ENCODE results near the gene UBE2O.

The UBE2O gene

GRCh38 chr17:76468634-76469010 is 15.7 kb upstream of the UBE2O start:
- no peak for FAIRE-seq
- DNase-seq (ENCODE audit: insufficient read length, low spot score) = no peak

DNA sequence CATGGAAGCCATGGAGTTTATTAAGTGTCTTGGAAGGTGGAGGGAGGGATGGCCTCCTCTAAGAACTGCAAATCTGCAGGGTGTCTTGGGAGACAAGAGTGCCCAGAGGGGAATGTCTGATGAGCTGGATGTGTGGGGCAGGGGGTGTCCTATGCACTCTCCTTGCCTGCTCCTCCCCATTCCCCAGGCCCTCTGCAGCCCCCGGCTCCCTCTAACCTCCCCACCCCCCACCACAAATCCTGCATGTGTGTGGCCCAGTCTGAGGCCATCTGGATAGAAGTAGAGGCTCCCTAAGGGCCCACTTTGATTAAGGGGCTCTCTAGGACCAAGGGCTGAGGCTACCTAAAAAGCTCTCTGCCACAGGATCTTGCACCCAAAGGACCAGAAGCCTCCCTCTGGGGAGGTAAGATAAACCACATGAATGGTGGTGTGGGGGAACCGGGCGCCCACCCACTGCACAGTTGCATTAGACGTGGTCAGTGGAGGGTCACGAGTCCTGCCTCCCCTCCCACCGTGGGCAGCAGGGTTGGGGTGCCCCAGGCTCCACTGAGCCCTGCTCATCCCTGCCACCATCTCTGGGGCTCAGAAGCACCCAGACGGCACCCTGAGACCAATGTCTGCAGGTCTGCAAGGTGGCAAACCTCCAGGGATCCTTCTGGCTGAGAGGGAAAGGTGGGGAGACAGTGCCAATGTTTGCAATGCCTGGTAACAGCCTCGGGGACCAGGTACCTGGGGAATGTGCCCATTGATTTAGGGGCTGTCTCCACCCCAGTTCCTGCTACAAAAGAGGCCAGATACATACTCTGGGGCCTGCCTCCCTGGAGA is 15.1 kb upstream of the UBE2O start:
- no peak for DNase-seq (ENCODE audit: insufficient read length, low spot score)
- FAIRE-seq = no peak

DNA sequence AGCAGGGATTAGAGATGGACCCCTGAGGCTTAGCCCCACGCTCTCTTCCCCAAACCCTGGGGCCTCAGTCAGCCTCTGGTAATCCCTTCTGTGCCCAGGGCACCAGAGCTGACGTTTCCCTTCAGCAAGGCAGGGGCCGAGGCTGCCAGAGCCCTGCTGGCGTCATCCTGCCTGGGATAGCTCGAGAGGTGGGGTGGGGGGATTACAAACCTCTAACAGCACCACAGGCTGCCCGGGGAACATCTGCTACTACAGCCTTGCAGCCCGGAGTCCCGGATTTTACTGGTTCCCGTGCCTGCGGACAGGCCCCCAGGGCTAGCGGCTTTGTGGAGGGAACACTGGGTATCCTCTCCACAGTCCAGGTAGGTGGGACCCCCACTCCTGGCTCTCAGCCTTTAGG is 14.4 kb upstream of the UBE2O start, which contains the start of gene AANAT:
AANAT (plus strand) TSS at position 238 of the 400 bp plus-strand sequence. CDS start 1,144 bp downstream, outside the sequence.
- FAIRE-seq (no peak), DNase-seq (ENCODE audit: insufficient read length, low spot score) (no peak)

DNA sequence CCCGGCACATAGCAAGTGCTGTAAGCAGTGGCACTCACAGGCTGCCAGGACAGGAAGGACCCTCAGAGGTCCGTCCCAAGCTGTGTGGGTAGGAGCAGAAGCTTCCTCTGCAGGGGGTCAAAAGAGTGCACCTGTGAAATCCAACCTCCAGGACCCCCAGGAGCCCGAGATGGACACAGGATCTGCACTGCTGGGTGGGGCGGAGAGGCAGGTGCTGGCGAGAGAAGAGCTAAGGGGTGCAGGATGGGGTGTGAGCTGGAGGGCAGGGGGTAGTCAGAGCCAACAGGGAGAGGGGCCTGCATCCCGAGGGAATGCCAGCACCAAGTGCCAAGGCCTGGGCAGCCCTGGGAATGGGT is 13.8 kb upstream of the UBE2O start:
- no peak for FAIRE-seq
- DNase-seq (ENCODE audit: insufficient read length, low spot score) = no peak

- DNase-seq (ENCODE audit: insufficient read length, low spot score) (no peak), FAIRE-seq (no peak)
Measured at GRCh38 chr17:76462556-76463290, 9.8 kb upstream of the UBE2O start.

DNA sequence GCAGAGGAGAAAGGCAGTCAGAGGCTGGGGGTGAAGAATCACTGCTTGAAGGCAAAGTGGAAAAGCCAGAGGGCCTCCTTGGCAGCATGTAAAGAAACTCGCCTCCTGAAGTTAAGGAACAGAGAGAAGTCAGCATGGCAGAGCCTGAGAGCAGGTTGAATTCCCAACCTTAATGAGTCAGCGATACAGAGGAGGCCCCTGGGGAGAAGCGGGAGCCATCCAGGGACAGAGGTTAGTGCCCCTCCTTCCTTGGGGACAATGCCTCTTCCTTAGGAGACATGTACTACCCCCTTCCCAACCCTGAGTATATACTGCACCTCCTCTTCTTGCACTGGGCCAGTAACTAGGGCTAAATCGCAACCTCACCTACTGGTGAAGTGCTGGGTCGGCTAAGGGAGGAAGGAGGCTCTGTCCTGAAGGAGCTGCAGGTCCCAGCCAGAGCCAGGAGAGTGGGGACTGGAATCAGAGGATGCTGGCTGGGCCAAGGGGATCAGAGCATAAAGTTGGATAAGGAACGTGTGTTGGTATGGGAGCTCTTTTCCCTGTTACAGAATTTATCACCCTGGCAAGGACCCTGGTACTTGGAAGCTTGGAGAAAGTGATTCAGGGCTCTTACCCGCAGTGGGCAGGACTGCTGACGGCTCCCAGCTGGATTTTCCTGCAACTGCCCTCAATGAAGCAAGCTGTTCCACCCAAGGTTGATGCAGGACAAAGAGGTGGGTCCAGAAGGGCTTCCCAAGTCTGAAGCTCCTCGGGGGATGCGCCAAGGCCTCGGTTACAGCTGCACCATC is 9.0 kb upstream of the UBE2O start:
- FAIRE-seq (no peak), DNase-seq (ENCODE audit: insufficient read length, low spot score) (no peak)

GRCh38 chr17:76459674-76460073 is 6.7 kb upstream of the UBE2O start:
- DNase-seq (ENCODE audit: insufficient read length, low spot score) (no peak), FAIRE-seq (no peak)

DNA sequence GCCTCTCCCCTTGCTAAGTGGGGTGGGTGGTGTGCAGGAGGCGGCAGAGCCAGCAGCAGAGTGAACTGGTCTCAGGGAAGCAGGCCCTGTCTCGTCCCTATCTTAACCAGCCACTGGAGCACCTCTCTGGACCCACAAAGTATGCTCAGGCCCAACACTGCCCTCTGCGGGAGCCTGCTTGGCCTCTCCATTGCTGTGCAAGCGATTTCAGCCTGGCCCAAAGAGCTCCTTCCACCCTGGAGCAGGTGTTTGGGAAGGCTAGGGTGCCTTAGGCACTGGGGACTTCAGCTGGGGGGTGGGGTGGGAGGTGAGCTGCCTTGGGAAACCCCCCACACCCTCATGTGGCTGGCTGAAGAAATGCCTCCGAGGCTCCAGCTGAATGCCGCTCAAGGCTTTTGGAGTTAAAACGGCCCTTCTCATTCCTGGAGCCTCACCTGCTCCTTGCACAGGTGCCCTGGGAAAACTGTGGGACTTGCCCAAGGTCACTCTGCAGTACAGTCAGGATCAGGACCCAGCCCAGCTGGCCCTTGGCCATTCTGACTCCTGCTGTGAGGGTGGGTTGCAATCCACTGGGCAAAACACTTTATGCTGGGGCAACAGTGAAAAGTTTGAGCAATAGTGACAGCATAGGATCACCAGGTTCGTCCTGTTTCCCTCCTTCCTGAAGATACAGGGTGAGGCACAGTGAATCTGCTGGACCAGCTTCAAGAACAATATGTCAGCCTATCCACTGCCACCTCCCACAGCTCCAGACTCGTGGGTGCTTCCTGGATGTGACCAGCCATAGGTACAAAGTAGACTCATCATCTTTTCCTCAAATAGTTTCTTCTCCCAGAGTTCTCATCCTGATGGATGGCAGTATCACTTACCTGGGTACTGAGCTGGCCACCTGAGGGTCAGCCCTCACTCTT is 5.9 kb upstream of the UBE2O start:
- FAIRE-seq = no peak
- DNase-seq (ENCODE audit: insufficient read length, low spot score) = no peak

GRCh38 chr17:76453431-76453743 is 435 bp upstream of the UBE2O start:
- DNase-seq (ENCODE audit: insufficient read length, low spot score) (no peak), FAIRE-seq (no peak)

DNA sequence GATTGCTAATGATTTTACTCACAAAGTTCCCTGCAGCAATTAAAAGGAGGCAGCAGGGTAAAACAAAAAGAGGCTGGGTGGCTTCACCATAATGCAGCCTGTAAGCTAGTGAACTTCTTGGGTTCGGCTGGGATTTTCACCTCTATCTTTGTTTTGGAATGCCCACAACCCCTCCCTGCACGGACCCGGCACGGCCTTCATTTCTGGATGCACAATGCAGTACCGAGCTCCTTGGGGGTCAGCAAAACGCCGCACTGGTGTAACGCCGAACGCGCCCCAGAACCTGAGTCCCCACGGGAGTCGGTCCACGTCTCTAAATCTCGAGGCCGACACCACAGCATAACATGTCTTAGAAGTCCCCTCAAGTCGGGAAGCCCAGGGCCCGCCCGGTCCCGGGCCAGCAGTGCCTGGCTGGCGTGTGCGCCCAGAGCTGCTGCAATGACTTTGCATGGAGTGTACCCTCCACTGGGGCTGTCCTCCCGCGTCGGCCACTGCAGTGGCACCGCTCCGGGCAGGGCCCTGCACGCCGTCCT is 759 bp downstream of the UBE2O start:
- no peak for DNase-seq (ENCODE audit: insufficient read length, low spot score)
- FAIRE-seq = no peak

GRCh38 chr17:76451506-76451905 is 1.4 kb downstream of the UBE2O start:
- FAIRE-seq = no peak
- no peak for DNase-seq (ENCODE audit: insufficient read length, low spot score)

- DNase-seq (ENCODE audit: insufficient read length, low spot score) = no peak
- no peak for FAIRE-seq
Measured at GRCh38 chr17:76449126-76449525, 3.8 kb downstream of the UBE2O start.

DNA sequence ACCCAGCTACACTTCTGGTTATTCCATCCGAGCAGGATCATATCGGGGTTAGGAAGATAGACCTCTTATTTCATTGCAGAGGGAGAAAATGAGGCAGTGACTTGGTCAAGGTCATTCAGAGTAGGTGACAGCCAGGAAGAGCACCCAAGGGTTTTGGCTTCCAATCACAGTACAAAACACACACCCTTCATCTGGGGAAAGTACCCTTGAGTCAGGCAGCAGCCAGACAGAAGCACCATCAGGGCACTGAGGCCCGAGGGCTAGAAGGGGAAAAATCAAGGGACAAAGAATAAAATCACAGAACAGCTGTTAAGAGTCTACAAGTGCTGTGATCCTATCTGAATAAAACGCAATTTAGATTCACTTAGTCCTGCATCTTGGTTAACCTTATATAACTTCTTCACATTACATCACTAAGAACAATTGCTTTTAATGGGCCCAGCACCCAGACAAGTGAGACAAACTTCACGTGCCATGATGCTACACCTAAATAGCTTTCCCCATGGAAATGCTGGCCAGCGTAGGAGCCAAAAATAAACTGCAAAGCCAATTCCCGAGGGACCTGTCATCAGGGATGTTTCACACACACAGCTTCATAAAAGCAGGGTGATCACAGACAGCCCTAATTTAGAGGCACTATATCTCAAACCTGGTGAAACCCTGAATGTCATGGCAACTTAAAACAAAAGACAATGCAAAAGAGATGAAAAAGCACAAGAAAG is 4.9 kb downstream of the UBE2O start:
- DNase-seq (ENCODE audit: insufficient read length, low spot score) (no peak), FAIRE-seq (no peak)

GRCh38 chr17:76446449-76447231 is 6.3 kb downstream of the UBE2O start:
- DNase-seq (ENCODE audit: insufficient read length, low spot score) (no peak), FAIRE-seq (no peak)

DNA sequence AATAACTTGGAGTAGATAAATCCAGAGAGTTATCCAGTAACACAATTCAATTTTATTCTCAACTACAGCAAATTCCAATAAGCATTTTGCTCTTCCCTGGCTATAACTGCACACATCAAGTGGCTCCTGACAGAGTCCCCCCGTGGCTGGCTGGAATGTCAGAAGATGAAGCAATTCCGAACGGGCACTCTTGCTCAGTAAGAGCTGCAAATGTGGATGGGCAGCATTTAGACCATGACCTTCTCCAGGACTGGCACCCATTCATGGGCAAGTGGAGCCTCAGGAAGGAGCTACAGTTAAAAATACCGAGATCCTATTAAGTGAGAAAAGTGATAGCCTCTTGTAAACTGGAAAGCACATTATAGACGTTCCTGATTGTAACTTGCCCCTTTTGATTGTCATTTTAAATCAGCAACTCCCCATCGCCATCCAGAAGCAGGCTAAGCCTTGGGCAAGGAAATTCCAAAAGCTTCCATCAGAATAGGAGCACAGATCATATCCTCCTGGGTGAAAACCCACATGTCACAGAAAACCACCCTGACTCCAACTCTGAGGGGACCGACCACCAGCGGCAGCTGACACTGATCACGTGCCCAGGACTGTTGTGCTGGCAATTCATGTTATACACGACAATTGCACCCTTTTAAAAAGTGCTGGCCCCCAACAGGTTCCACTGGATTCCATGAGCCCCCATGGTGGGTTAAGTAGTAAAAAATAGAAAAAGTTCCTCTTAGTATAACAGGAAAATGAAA is 7.1 kb downstream of the UBE2O start:
- DNase-seq (ENCODE audit: insufficient read length, low spot score) = no peak

DNA sequence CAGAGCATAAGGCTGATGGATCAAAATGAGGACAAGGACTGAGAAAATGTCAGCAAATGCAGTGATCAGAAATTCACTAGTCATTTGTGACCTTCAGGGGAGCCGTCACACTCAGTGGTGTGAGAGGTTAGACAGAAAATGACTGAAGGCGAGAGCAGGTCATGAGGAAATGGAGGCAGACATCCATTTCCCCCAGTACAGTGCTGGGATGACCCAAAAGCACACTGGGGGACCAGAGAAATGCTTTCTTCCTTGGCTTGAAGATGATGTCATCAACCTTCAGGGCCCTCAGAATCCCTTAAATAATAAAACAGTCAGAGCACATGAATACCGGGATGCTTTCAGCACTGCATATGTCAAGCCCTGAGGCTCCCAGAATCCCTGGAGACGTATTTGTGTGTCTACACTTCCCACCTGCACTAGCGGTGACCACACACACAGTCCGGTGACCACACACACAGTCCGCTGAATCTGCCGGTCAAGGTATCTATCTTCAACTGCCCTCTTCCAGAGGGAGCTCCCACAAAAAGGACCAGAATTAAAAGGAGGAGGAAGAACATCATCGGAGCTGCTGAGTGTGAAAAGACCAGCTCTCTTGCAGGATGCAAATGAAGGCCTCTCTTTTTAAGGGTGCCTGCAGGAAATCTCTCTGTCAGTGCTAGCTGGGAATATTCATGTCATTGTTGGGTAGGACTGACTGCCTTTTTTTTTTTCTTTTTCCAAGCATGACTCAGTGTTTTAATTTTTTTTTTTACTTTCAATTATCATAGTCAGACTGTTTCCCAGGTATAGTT is 8.2 kb downstream of the UBE2O start:
- no peak for DNase-seq (ENCODE audit: insufficient read length, low spot score)
- FAIRE-seq = no peak

More for the DNA sequence above, 7.1 kb downstream of the UBE2O start:
- no peak for FAIRE-seq

Measured in GM19239 (cell line).